SK-N-SH treated with all-trans-retinoic acid at 6 μM for 48 hours (cell line): ENCODE data around the gene PCNX3.

Experiments
- ARNTL ChIP-seq: fragments of 450-650 bp; formaldehyde crosslinking; IDR thresholded peaks from 2 replicates; pipeline ENCODE4 v1.5.0; 2020; ENCODE audit warnings: low read depth, mild to moderate bottlenecking, moderate library complexity, borderline replicate concordance
- BACH2 ChIP-seq: fragments of 250-450 bp; sonication (Bioruptor Pico); IDR thresholded peaks from 2 replicates; pipeline ENCODE4 v1.9.0; 2021; ENCODE audit warnings: mild to moderate bottlenecking, borderline replicate concordance
- GLIS3 ChIP-seq: fragments of 250-450 bp; sonication (Bioruptor Pico); IDR thresholded peaks from 2 replicates; pipeline ENCODE4 v1.5.0; 2020; ENCODE audit warnings: mild to moderate bottlenecking, moderate library complexity
- ISL1 ChIP-seq: fragments of 250-450 bp; sonication (Bioruptor Pico); IDR thresholded peaks from 2 replicates; pipeline ENCODE4 v2.1.2; 2022; ENCODE audit warnings: mild to moderate bottlenecking, moderate library complexity
- PPARA ChIP-seq: fragments of 250-450 bp; sonication (Bioruptor Pico); IDR thresholded peaks from 2 replicates; pipeline ENCODE4 v1.5.0; 2020; ENCODE audit warnings: mild to moderate bottlenecking, borderline replicate concordance
- RARB ChIP-seq: fragments of 250-450 bp; sonication (Bioruptor Pico); IDR thresholded peaks from 2 replicates; pipeline ENCODE4 v1.8.0; 2021; ENCODE audit warnings: mild to moderate bottlenecking, moderate library complexity
- SNAI2 ChIP-seq: fragments of 250-450 bp; sonication (Bioruptor Pico); IDR thresholded peaks from 2 replicates; pipeline ENCODE4 v1.5.0; 2020; ENCODE audit warnings: mild to moderate bottlenecking, moderate library complexity
- ZC3H10 ChIP-seq: fragments of 250-450 bp; sonication (Bioruptor Pico); IDR thresholded peaks from 2 replicates; pipeline ENCODE4 v1.5.1; 2021; ENCODE audit warnings: mild to moderate bottlenecking, moderate library complexity
- ZFP3 ChIP-seq: fragments of 250-450 bp; sonication (Bioruptor Pico); IDR thresholded peaks from 2 replicates; pipeline ENCODE4 v1.5.0; 2020; ENCODE audit warnings: mild to moderate bottlenecking, moderate library complexity
- ZFP30 ChIP-seq: fragments of 450-650 bp; formaldehyde crosslinking; IDR thresholded peaks from 2 replicates; pipeline ENCODE4 v1.5.0; 2022; ENCODE audit warnings: mild to moderate bottlenecking, moderate library complexity
- ZNF70 ChIP-seq: fragments of 450-650 bp; formaldehyde crosslinking; IDR thresholded peaks from 2 replicates; pipeline ENCODE4 v1.5.0; 2020; ENCODE audit warnings: mild to moderate bottlenecking, moderate library complexity
- ZNF8 ChIP-seq: fragments of 450-650 bp; formaldehyde crosslinking; IDR thresholded peaks from 2 replicates; pipeline ENCODE4 v1.5.0; 2020; ENCODE audit warnings: mild to moderate bottlenecking, moderate library complexity
- TF ChIP-seq, protein P1 (sequence below): fragments of 250-450 bp; sonication (Bioruptor Pico); IDR thresholded peaks from 2 replicates; pipeline ENCODE4 v1.8.0; 2020; ENCODE audit warnings: mild to moderate bottlenecking, moderate library complexity, borderline replicate concordance
- TF ChIP-seq, protein P2 (sequence below): fragments of 250-450 bp; sonication (Bioruptor Pico); IDR thresholded peaks from 2 replicates; pipeline ENCODE4 v1.5.0; 2020; ENCODE audit warnings: mild to moderate bottlenecking, moderate library complexity

DNA sequence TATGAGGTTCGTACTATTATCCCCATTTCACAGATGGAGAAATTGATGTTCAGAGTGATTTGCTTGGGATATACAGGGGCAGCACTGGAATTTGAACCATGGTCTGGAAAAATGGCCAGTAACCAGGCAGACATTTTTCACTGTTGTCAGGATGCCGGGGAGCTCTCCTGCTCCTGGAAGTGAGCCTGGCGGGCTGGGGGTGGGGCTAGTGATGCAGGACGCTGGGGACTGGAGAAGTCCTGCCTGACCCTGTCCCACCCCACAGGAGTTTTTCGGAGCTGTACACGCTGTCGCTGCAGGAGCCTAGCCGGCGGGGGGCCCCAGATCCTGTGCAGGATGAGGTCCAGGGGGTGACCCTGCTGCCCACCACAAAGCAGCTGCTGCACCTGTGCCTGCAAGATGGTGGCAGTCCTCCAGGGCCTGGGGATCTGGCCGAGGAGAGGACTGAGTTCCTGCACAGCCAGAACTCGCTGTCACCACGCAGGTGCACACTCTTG, 33.5 kb downstream of the PCNX3 start:
- TF ChIP-seq ZNF8 (no peak), ISL1 (CRISPR knock-in tag) (no peak), PPARA (CRISPR knock-in tag) (no peak), ARNTL (CRISPR knock-in tag) (no peak), SNAI2 (no peak), GLIS3 (CRISPR knock-in tag) (no peak), ZFP30 (CRISPR knock-in tag) (no peak), RARB (no peak), ZFP3 (CRISPR knock-in tag) (no peak), ZC3H10 (CRISPR knock-in tag) (no peak), ZNF70 (no peak), BACH2 (CRISPR knock-in tag) (no peak)
- TF ChIP-seq, protein P1, sequence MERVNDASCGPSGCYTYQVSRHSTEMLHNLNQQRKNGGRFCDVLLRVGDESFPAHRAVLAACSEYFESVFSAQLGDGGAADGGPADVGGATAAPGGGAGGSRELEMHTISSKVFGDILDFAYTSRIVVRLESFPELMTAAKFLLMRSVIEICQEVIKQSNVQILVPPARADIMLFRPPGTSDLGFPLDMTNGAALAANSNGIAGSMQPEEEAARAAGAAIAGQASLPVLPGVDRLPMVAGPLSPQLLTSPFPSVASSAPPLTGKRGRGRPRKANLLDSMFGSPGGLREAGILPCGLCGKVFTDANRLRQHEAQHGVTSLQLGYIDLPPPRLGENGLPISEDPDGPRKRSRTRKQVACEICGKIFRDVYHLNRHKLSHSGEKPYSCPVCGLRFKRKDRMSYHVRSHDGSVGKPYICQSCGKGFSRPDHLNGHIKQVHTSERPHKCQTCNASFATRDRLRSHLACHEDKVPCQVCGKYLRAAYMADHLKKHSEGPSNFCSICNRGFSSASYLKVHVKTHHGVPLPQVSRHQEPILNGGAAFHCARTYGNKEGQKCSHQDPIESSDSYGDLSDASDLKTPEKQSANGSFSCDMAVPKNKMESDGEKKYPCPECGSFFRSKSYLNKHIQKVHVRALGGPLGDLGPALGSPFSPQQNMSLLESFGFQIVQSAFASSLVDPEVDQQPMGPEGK (CRISPR knock-in tag), result no peak
- TF ChIP-seq, protein P2, sequence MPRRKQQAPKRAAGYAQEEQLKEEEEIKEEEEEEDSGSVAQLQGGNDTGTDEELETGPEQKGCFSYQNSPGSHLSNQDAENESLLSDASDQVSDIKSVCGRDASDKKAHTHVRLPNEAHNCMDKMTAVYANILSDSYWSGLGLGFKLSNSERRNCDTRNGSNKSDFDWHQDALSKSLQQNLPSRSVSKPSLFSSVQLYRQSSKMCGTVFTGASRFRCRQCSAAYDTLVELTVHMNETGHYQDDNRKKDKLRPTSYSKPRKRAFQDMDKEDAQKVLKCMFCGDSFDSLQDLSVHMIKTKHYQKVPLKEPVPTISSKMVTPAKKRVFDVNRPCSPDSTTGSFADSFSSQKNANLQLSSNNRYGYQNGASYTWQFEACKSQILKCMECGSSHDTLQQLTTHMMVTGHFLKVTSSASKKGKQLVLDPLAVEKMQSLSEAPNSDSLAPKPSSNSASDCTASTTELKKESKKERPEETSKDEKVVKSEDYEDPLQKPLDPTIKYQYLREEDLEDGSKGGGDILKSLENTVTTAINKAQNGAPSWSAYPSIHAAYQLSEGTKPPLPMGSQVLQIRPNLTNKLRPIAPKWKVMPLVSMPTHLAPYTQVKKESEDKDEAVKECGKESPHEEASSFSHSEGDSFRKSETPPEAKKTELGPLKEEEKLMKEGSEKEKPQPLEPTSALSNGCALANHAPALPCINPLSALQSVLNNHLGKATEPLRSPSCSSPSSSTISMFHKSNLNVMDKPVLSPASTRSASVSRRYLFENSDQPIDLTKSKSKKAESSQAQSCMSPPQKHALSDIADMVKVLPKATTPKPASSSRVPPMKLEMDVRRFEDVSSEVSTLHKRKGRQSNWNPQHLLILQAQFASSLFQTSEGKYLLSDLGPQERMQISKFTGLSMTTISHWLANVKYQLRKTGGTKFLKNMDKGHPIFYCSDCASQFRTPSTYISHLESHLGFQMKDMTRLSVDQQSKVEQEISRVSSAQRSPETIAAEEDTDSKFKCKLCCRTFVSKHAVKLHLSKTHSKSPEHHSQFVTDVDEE (CRISPR knock-in tag), result no peak
